ENCODE data around the gene WDR89.
"Not testable (repeated sequence)": the region's sequence is repeated elsewhere in the genome, so short reads cannot be mapped to it uniquely, and the experiment has no call there.

The WDR89 gene

DNA sequence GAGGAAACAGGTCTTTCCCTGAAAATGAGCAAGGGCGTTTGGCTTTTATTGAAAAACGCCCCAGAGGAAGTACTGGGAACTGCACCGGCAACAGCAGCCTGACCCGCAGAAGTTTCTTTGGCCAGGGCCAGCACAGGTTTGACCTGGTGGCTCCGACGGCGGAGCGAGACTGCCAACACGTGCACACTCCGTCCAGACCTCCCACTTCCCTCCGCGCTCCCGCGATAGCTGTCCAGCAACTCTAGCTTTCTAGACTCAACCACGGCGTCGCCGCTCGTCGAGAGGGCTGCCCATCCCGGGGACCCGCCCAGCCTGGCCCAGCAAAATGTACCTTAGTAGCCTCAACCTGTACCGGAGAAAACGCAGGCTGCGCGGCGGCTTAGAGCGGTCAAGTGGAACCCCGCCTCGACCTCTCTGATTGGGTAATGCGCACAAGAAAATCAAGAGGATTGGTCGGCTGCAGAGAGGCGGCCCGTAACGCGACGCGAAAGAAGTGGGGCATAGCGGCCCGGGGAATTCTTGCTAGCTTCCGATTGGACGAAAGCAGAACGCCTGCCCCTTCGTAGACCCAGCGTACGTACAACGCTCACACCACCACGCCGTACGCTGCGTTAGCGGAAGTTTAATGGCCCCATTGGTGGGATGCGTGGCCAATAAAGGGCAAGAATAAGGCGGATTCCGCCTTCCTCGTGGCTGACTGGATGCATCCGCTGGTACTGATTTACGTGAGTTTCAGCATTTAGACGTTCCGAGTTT is at the start of gene WDR89:
Gene WDR89 (minus strand): TSS at position 399 of the 756 bp plus-strand sequence. CDS start 41,929 bp downstream, outside the sequence.
- peak; percentile 88 to 89 for DNase-seq (ENCODE audit: low read depth in 2 of 2)

DNA sequence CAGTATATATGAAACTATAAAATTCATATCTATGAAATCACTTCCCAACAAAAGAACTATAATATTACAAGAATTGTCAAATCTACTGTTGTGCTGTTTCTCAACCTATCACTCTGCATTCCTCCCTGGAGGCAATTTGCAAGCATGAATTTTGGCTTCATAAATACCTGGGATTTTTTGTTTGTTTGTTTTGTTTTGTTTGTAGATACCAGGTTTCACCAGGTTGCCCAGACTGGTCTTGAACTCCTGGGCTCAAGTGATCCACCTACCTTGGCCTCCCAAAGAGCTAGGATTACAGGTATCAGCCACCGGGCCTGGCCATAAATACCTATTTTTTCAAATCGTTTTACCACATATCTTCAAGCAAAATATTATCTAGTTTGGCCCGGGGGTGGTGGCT is 47.5 kb upstream of the WDR89 start:
- no peak for DNase-seq (ENCODE audit: low read depth in 2 of 2)

- DNase-seq (ENCODE audit: low read depth in 2 of 2), result no peak
These were observed 45.3 kb upstream of the WDR89 start for GRCh38 chr14:63686926-63687325.

- no peak for DNase-seq (ENCODE audit: low read depth in 2 of 2)
These were observed 43.7 kb upstream of the WDR89 start for GRCh38 chr14:63685401-63685800.

- no peak for DNase-seq (ENCODE audit: low read depth in 2 of 2)
These were observed 41.3 kb upstream of the WDR89 start for GRCh38 chr14:63682727-63683593.

DNA sequence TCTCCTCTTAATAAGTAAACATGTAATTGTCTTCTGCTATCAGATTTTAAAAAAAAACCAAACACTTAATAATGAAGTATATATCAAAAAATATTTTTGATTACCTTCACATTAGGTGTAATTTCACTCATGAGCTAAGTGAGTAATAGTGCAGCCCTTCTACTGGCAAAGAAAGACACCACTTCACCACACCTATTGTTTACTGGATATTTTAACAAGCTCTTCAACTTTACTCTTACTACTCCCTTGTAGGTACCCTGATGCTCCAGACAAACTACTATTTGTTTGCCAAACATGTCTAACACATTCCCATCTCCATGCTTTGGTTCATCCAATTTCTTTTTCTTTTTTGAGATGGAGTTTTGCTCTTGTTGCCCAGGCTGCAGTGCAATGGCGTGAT is 36.9 kb upstream of the WDR89 start:
- DNase-seq (ENCODE audit: low read depth in 2 of 2), result no peak

- no peak for DNase-seq (ENCODE audit: low read depth in 2 of 2)
These were observed 36.3 kb upstream of the WDR89 start for GRCh38 chr14:63677891-63678379.

DNA sequence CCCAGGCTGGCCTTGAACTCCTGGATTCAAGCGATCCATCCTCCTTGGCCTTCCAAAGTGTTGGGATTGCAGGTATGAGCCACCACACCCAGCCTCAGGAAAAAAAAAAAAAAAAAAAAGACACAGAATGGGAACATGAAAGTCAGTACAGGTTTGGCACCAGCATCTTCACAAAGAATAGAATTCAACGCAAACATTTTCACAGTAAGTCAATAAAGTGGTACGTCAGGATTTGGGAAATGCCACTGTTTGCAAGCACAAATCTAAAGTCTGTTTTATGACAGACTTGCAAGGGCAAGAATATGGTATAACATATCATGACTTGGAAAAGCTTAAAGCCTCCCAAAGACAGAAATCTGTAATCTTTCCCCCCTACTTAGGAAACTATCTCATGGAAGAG is 34.9 kb upstream of the WDR89 start:
- DNase-seq (ENCODE audit: low read depth in 2 of 2), result no peak

- DNase-seq (ENCODE audit: low read depth in 2 of 2), result no peak
These were observed 32.3 kb upstream of the WDR89 start for GRCh38 chr14:63673886-63674497.

- DNase-seq (ENCODE audit: low read depth in 2 of 2), result no peak
These were observed 31.6 kb upstream of the WDR89 start for GRCh38 chr14:63673255-63673654.

GRCh38 chr14:63672417-63673180 is 30.9 kb upstream of the WDR89 start:
- DNase-seq (ENCODE audit: low read depth in 2 of 2), result no peak

GRCh38 chr14:63671987-63672386 is 30.3 kb upstream of the WDR89 start:
- DNase-seq (ENCODE audit: low read depth in 2 of 2), result no peak

- DNase-seq (ENCODE audit: low read depth in 2 of 2), result no peak
These were observed 29.0 kb upstream of the WDR89 start for GRCh38 chr14:63670692-63671091.

DNA sequence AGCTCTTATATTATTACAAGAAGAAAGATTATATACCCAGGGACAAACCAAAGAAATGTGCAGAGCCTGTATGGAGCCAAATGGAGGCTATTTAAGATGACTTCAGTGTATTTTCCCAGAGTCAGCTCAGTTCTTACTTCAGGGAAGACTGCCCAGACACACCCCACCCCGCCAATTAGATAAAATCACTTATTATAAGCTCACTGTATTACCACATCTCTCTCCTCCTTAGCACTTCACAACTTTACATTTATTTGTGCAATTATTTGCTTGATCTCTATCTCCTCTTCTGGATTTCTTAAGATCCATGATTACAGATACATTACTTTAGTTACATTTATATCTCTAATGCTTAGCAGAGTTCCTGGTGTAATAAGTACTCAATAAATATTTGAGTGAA is 24.7 kb upstream of the WDR89 start:
- DNase-seq (ENCODE audit: low read depth in 2 of 2), result no peak

DNA sequence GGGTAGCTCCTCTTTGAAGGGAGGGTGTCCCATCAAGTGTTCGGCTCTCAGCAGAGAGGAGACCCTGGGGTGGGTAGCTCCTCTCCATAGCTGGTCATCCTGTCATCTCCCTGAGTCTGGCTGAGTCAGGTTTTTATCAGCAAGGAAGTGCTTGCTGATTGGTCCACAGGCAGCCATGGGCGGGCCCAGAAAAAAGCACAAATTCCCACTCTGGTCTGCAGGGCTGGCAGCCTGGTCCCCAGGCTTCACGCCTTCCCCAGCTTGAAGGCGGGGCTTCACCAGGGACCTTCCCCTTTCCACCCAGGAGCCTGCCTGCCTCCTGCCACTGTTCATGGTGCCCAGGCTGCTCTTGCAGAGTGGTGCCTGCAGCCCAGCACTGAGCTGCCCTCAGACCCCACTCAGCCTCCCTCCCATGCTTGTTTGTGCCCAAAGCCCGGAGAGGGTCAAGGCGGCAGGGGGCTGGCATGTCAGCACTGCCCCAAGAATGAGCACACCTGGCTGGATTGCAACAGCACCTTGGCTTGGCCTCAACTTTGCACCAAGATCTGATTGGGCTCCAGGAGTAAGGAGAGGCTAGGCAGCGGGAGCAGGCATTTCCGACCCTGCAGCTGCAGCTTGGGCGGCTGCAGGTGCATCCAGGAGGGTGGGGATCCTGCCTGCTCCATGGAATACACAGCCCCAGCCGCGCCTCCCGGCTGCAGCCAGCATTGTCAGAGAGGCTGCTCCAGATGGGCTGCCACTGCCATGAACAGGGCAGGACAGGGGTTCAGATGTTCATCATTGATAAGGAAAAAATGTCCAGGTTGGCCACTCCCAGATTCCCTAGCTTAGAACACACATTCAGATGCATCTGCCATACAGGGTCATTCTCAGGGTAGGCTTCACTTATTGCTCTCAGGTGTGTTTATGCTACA is 22.0 kb upstream of the WDR89 start:
- DNase-seq (ENCODE audit: low read depth in 2 of 2), result no peak

DNA sequence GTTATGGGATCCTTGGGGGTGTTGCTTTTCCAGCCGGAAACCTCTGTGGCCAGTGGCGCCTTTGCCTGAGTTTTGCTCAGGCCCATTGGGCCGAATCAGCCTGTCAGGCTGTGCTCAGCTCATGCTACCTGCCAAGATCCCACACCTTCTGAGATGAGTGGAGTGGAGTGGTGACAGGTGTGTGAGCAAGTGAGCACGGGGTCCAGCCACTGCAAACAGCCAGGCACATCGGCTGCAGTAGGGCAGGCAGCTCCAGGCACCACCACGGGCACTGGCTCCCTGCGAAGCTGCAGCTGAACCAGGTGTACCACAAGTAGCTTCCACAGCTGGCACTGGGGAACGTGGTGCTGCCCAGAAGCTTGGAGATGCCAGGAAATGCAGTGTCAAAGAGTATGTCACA is 21.1 kb upstream of the WDR89 start:
- no peak for DNase-seq (ENCODE audit: low read depth in 2 of 2)

- DNase-seq (ENCODE audit: low read depth in 2 of 2), result not testable (repeated sequence)
These were observed 20.2 kb upstream of the WDR89 start for GRCh38 chr14:63661881-63662280.

DNA sequence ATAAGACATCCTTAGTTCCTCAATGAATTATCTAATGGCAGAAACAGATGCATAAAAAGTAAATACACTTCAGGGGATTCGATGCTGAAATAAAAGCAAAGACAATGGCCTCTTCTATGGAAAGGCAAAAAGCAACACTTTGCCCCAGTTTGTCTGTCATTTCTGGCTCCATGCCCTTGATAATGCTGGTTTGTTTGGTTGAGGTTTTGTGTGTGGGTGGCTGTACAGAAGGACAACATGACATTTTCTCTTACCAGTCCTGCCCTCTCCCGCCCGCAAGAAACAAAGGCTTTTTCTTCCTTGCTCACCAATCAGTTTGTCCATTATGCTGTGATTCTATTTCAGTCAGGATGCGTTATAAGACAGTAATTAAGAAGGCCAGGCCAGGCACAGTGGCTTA is 18.1 kb upstream of the WDR89 start:
- no peak for DNase-seq (ENCODE audit: low read depth in 2 of 2)

DNA sequence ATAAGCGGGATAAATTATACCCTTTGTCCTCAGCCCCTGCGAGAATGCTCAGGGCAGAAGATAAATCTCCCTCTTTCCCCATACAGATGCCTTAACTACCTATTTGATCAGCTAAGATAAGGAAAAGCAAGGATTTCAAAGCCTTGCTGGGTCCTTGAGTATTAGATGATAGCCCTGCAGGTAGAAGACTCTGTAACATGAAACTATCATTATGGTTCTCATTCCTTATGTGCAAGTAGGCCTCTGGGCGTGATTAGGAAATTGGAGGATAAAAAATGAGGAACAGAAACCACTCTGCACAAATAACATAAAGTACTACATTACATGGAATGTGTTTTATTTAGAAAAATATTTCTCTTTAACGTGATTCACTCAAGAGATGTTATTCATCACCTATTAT is 14.5 kb upstream of the WDR89 start:
- no peak for DNase-seq (ENCODE audit: low read depth in 2 of 2)

DNA sequence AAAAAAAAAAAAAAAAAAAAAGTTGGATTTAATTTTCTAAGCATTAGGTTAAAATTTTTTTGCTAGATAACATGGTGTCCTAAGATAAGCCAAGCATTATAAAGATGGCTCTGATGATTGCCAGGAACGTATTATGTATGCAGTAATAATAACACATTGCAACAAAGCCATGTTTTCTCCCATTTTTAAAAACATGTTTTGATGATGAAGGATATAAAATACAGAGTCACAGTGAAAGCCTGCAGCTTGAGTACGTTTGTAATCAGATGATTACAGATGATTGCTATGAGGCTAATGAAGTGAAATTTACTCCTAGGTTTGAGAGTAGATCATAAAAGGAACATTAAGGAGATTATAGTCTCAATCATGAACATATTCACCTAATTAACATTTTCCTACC is 13.3 kb upstream of the WDR89 start:
- no peak for DNase-seq (ENCODE audit: low read depth in 2 of 2)

- DNase-seq (ENCODE audit: low read depth in 2 of 2), result no peak
These were observed 12.7 kb upstream of the WDR89 start for GRCh38 chr14:63654346-63654745.
